HCT116 (cell line): ENCODE measurements around the gene EPSTI1. TPM values are rescaled to one million over a fixed set of nuclear protein-coding genes. Genes with fewer than 3 reads are reported as not detected.

Source experiments
- ATAC-seq: fragments of 200-7000 bp; cut with Tn5 transposase; 2 replicates; pipeline ENCODE4 v1.9.1; 2020; ENCODE audit warnings: mild to moderate bottlenecking, moderate library complexity
- BruUV-seq: library from RNA; stranded (reverse); fragments of 400-500 nt; replicated peaks from 2 replicates; lab custom pipeline; 2021; lab: Mats Ljungman, UMichigan
- CTCF ChIA-PET: fragments of 300-600 bp; sonication (Branson Sonifier 250); formaldehyde crosslinking; loops from one replicate; lab custom pipeline; 2021; ENCODE audit warnings: antibody characterized with exemption; lab: Charles Lee
- POLR2A ChIA-PET: fragments of 300-600, 350-600 bp; sonication (Branson Sonifier 250); formaldehyde crosslinking; loops from one replicate; lab custom pipeline; 2021; ENCODE audit warnings: antibody characterized with exemption; lab: Charles Lee
- RAD21 ChIA-PET, 2 experiments: fragments of 300-600 bp; sonication (Branson Sonifier 250); formaldehyde crosslinking; loops; one replicate each; lab custom pipeline; 2023; ENCODE audit warnings: low total read pairs in 2 of 2; ENCODE audit not compliant: uncharacterized antibody in 2 of 2, unreplicated experiment in 2 of 2, low non-redundant PET in 1 of 2; lab: Charles Lee
- DNase-seq: peaks from one replicate; pipeline ENCODE4 v3.0.0-alpha.2; 2010; ENCODE audit warnings: low read depth, low spot score
- H2AFZ ChIP-seq: fragments of 200-600 bp; shearing (Covaris generic), sonication (generic); 2 replicates; pipeline ENCODE4 v1.6.1; 2017; ENCODE audit warnings: low read depth, mixed run types, mixed read lengths, antibody characterized with exemption, low read length; ENCODE audit not compliant: poor library complexity, severe bottlenecking
- H3K27ac ChIP-seq: 2 replicates; pipeline ENCODE4 v1.5.1; 2012; ENCODE audit warnings: low read depth, low read length
- H3K27me3 ChIP-seq: fragments of 200-600 bp; sonication (generic); 2 replicates; pipeline ENCODE4 v1.6.1; 2016; ENCODE audit warnings: mixed run types, low read length, mixed read lengths; ENCODE audit not compliant: insufficient read depth
- H3K36me3 ChIP-seq, 2 experiments: fragments of 200-500 bp in 1 of 2; fragments of 200-600 bp in 1 of 2; sonication (Bioruptor generic) in 1 of 2; sonication (generic) in 1 of 2; 2 replicates each; pipeline versions ENCODE4 v1.5.1 to v1.6.1; 2014 to 2016; ENCODE audit warnings: low read length in 2 of 2, inconsistent platforms in 1 of 2, mixed read lengths in 1 of 2, mixed run types in 1 of 2; ENCODE audit not compliant: insufficient read depth in 2 of 2, control insufficient read depth in 1 of 2
- H3K4me1 ChIP-seq, 2 experiments: fragments of 200-600 bp in 1 of 2; sonication (generic) in 1 of 2; 2 replicates each; pipeline versions ENCODE4 v1.5.1 to v1.6.1; 2012 to 2017; ENCODE audit warnings: low read length in 2 of 2, inconsistent platforms in 1 of 2, mild to moderate bottlenecking in 1 of 2, mixed read lengths in 1 of 2, mixed run types in 1 of 2, moderate library complexity in 1 of 2; ENCODE audit not compliant: insufficient read depth in 2 of 2, control insufficient read depth in 1 of 2
- H3K4me2 ChIP-seq: fragments of 200-600 bp; sonication (generic); 2 replicates; pipeline ENCODE4 v1.6.1; 2017; ENCODE audit warnings: mixed run types, low read length, mixed read lengths
- H3K4me3 ChIP-seq, 2 experiments: fragments of 200-600 bp in 1 of 2; sonication (generic) in 1 of 2; replicated peaks in 1 of 2; 2 replicates each; pipeline ENCODE4 v1.5.1; 2011 to 2016; ENCODE audit warnings: low read length in 2 of 2, control low read depth in 1 of 2, low read depth in 1 of 2, mild to moderate bottlenecking in 1 of 2, mixed read lengths in 1 of 2, mixed run types in 1 of 2
- H3K79me2 ChIP-seq: fragments of 200-600 bp; sonication (generic); 2 replicates; pipeline ENCODE4 v1.6.1; 2017; ENCODE audit warnings: mild to moderate bottlenecking, mixed run types, low read length, moderate library complexity, mixed read lengths; ENCODE audit not compliant: insufficient read depth
- H3K9ac ChIP-seq: fragments of 200-600 bp; sonication (generic); 2 replicates; pipeline ENCODE4 v1.6.1; 2016; ENCODE audit warnings: low read length, mixed read lengths
- H3K9me2 ChIP-seq: fragments of 200-600 bp; sonication (generic), shearing (Covaris generic); 2 replicates; pipeline ENCODE4 v1.6.1; 2017; ENCODE audit warnings: mixed run types, mild to moderate bottlenecking, moderate library complexity; ENCODE audit not compliant: insufficient read depth
- H3K9me3 ChIP-seq, 2 experiments: fragments of 200-500 bp in 1 of 2; fragments of 200-600 bp in 1 of 2; sonication (Bioruptor generic) in 1 of 2; sonication (generic) in 1 of 2; 2 replicates each; pipeline ENCODE4 v1.6.1; 2014 to 2017; ENCODE audit warnings: low read length in 2 of 2, mixed read lengths in 2 of 2, inconsistent platforms in 1 of 2, low read depth in 1 of 2, mild to moderate bottlenecking in 1 of 2, mixed run types in 1 of 2, moderate library complexity in 1 of 2; ENCODE audit not compliant: control insufficient read depth in 1 of 2, insufficient read depth in 1 of 2
- H4K20me1 ChIP-seq: fragments of 200-600 bp; sonication (generic), shearing (Covaris generic); 2 replicates; pipeline ENCODE4 v1.6.1; 2017; ENCODE audit warnings: mixed run types, mild to moderate bottlenecking, moderate library complexity; ENCODE audit not compliant: insufficient read depth
- ATF3 ChIP-seq: IDR thresholded peaks from 2 replicates; pipeline ENCODE4 v1.6.1; 2012
- CBX3 ChIP-seq: IDR thresholded peaks from 2 replicates; pipeline ENCODE4 v1.6.1; 2012; ENCODE audit warnings: low read depth
- EGR1 ChIP-seq: IDR thresholded peaks from 2 replicates; pipeline ENCODE4 v1.6.1; 2012; ENCODE audit warnings: low read depth
- ELF1 ChIP-seq: IDR thresholded peaks from 2 replicates; pipeline ENCODE4 v1.6.1; 2012; ENCODE audit warnings: low read depth, borderline replicate concordance
- EZH2 ChIP-seq: fragments of 200-600 bp; sonication (generic); IDR thresholded peaks from 2 replicates; pipeline ENCODE4 v1.6.1; 2017; ENCODE audit warnings: antibody characterized with exemption, mixed run types
- FOSL1 ChIP-seq: IDR thresholded peaks from 2 replicates; pipeline ENCODE4 v1.6.1; 2012; ENCODE audit warnings: low read depth
- JUND ChIP-seq: IDR thresholded peaks from 2 replicates; pipeline ENCODE4 v1.6.1; 2012
- POLR2A ChIP-seq: IDR thresholded peaks from 2 replicates; pipeline ENCODE4 v1.7.0; 2011; ENCODE audit warnings: borderline replicate concordance; ENCODE audit not compliant: insufficient read depth, insufficient read length; ENCODE audit errors: extremely low read depth
- POLR2AphosphoS5 ChIP-seq: IDR thresholded peaks from 2 replicates; pipeline ENCODE4 v1.6.1; 2011; ENCODE audit warnings: mild to moderate bottlenecking, low read depth, low read length, moderate library complexity
- SIN3A ChIP-seq: IDR thresholded peaks from 2 replicates; pipeline ENCODE4 v1.6.1; 2012; ENCODE audit warnings: low read depth
- SP1 ChIP-seq: IDR thresholded peaks from 2 replicates; pipeline ENCODE4 v1.6.1; 2012; ENCODE audit warnings: low read depth
- SRF ChIP-seq: IDR thresholded peaks from 2 replicates; pipeline ENCODE4 v1.6.1; 2012; ENCODE audit warnings: low read depth
- TCF7L2 ChIP-seq: IDR thresholded peaks from 2 replicates; pipeline ENCODE4 v1.7.0; 2011; ENCODE audit warnings: borderline replicate concordance, inconsistent platforms; ENCODE audit not compliant: insufficient read depth, insufficient read length; ENCODE audit errors: extremely low read depth
- YY1 ChIP-seq: IDR thresholded peaks from 2 replicates; pipeline ENCODE4 v1.6.1; 2011; ENCODE audit warnings: low read length, low read depth, moderate library complexity, mild to moderate bottlenecking; ENCODE audit not compliant: insufficient replicate concordance; ENCODE audit errors: extremely low read depth
- ZFX ChIP-seq: fragments of 450-650 bp; IDR thresholded peaks from 2 replicates; pipeline ENCODE4 v1.6.1; 2017
- intact Hi-C: fragments of 100-400 bp; cut with micrococcal nuclease; formaldehyde crosslinking; loops from 2 replicates; pipeline ENCODE4 v1.10.0; 2022
- total RNA-seq: library from RNA; stranded (reverse); gene quantifications from one replicate; pipeline ENCODE4 v1.2.1, GENCODE V29; 2021; ENCODE audit not compliant: unreplicated experiment
- TF ChIP-seq, protein P1 (sequence below): IDR thresholded peaks from 2 replicates; pipeline ENCODE4 v1.6.1; 2012
- TF ChIP-seq, protein P2 (sequence below): IDR thresholded peaks from 2 replicates; pipeline ENCODE4 v1.6.1; 2011; ENCODE audit warnings: mild to moderate bottlenecking, low read length, moderate library complexity; ENCODE audit not compliant: insufficient replicate concordance; ENCODE audit errors: extremely low read depth

The EPSTI1 gene
- total RNA-seq, 1 experiment from 2014 or later, result 0.69 TPM

- H3K4me3 ChIP-seq, result no peak overlapping the region
- no peak overlapping the region for H3K9ac ChIP-seq
- no peaks in the 10 kb centered on the region for H3K79me2 ChIP-seq
- H3K4me1 ChIP-seq, result no peaks in the 10 kb centered on the region
- 0 out of 2 replicates have a peak, but pooled peaks cover 4% of the 10 kb centered on the region for H3K27me3 ChIP-seq
- no peaks in the 10 kb centered on the region for H3K9me3 ChIP-seq
- H3K4me2 ChIP-seq, result no peak overlapping the region
- ATAC-seq (no peak), DNase-seq (no peak)
- no TSS peak for BruUV-seq
- TF ChIP-seq EGR1 (no peak), SIN3A (no peak), TCF7L2 (no peak), JUND (no peak), SP1 (no peak), POLR2AphosphoS5 (no peak), YY1 (no peak), CBX3 (no peak), SRF (no peak)
- TF ChIP-seq, protein P1, sequence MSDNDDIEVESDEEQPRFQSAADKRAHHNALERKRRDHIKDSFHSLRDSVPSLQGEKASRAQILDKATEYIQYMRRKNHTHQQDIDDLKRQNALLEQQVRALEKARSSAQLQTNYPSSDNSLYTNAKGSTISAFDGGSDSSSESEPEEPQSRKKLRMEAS, result no peak
- RAD21 ChIA-PET, result no interaction called here
- H2AFZ ChIP-seq, result no peak overlapping the region
- CTCF ChIA-PET, result no interaction called here
- no peaks in the 10 kb centered on the region for H4K20me1 ChIP-seq
- H3K27ac ChIP-seq, result no peak overlapping the region
- intact Hi-C loops, result loop anchor here (5.0 kb wide), 1 partner anchor 438 kb away; no protein-coding TSS in a partner anchor
- no peaks in the 10 kb centered on the region for H3K9me2 ChIP-seq
- POLR2A ChIA-PET, result no interaction called here
- no peaks in the 10 kb centered on the region for H3K36me3 ChIP-seq
Observed at GRCh38 chr13:42929886-42930535, 62.0 kb downstream of the EPSTI1 start.

DNA sequence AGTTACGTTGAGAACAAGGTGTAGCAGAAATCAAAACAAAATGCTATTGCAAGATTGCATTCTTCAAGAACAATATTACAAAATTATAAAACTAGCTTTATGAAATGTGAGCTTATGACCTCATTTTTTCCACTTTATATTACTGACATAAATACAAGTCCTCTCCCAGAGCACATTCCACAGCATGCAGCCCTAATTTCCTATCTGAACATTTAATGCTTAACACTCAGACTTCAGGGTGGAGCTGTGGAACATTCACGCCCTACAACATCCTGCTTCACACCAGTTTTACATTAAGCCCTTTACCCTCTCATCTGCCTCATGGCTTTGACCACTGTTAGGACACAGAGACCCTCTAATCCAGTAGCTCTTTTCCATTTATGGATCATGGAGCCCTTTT, 65.5 kb downstream of the EPSTI1 start:
- Histone ChIP-seq H3K9me3 (no peaks in the 10 kb centered on the region), H3K9ac (no peak overlapping the region), H3K4me2 (no peak overlapping the region), H3K36me3 (no peaks in the 10 kb centered on the region), H3K27ac (no peak overlapping the region)
- POLR2A ChIA-PET, result no interaction called here
- CTCF ChIA-PET, result no interaction called here
- DNase-seq, result no peak
- ATAC-seq, result no peak
- no TSS peak for BruUV-seq
- TF ChIP-seq ELF1 (no peak), ATF3 (no peak), SP1 (no peak), POLR2AphosphoS5 (no peak), SRF (no peak), FOSL1 (no peak), EZH2 (no peak), POLR2A (no peak), ZFX (no peak), TCF7L2 (no peak)
- TF ChIP-seq, protein P1, result no peak
- TF ChIP-seq, protein P2, sequence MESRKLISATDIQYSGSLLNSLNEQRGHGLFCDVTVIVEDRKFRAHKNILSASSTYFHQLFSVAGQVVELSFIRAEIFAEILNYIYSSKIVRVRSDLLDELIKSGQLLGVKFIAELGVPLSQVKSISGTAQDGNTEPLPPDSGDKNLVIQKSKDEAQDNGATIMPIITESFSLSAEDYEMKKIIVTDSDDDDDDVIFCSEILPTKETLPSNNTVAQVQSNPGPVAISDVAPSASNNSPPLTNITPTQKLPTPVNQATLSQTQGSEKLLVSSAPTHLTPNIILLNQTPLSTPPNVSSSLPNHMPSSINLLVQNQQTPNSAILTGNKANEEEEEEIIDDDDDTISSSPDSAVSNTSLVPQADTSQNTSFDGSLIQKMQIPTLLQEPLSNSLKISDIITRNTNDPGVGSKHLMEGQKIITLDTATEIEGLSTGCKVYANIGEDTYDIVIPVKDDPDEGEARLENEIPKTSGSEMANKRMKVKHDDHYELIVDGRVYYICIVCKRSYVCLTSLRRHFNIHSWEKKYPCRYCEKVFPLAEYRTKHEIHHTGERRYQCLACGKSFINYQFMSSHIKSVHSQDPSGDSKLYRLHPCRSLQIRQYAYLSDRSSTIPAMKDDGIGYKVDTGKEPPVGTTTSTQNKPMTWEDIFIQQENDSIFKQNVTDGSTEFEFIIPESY, result no peak
- TF ChIP-seq, all 23 proteins: peak for 0
- no peaks in the 10 kb centered on the region for H3K9me2 ChIP-seq
- intact Hi-C loops, result loop anchor here (5.0 kb wide), 1 partner anchor 434 kb away; no protein-coding TSS in a partner anchor
- no peaks in the 10 kb centered on the region for H4K20me1 ChIP-seq
- RAD21 ChIA-PET, result interaction anchor here in 1 of 2 experiments (0.6 kb wide), 1 partner anchor 315 kb away, joined by 4 read pairs; no protein-coding TSS in a partner anchor
- no peaks in the 10 kb centered on the region for H3K4me1 ChIP-seq
- H3K4me3 ChIP-seq, result no peak overlapping the region
- 0 out of 2 replicates have a peak, but pooled peaks cover 4% of the 10 kb centered on the region for H3K27me3 ChIP-seq
- H2AFZ ChIP-seq, result no peak overlapping the region
- H3K79me2 ChIP-seq, result no peaks in the 10 kb centered on the region
